Measurements from ENCODE around the gene NOS1AP. TPM values are rescaled to one million over a fixed set of nuclear protein-coding genes. Genes with fewer than 3 reads are reported as not detected.

NOS1AP gene
- polyA plus RNA-seq, 1 of the 3 experiments (the other 2 are of a cell fraction), result 0.03 TPM

DNA sequence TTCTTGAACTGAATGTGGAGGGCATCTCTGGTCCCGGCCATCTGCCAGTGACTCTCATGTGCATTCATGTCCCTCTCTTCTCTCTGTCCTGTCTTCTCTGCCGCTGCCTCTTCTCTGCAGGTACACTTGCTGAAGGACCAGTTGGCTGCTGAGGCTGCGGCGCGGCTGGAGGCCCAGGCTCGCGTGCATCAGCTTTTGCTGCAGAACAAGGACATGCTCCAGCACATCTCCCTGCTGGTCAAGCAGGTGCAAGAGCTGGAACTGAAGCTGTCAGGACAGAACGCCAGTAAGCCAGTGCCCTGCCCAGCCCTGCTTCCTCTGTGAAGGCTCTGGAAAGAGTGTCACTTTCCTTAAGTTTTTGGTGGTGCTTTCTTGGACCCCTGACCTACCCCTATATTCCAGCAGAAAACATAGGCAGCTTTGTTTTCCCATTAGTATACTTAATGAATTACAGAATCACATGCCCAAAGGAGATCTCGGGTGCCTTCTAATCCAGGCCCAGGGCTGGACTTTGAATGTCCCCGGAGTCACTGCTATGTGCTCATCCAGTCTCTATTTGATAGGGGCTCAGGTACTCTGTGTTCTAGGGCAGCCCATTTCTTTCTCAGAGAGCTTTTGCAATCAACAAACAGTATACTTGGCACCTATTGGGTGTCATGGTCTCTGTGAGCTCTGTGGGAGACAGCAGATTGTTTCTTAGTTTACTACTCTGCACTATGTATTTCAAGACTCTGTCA, 296.0 kb downstream of the NOS1AP start:
- Histone ChIP-seq H3K9ac (no peak overlapping the region), H3K4me3 (ENCODE audit: low read depth in 2 of 2, low read length in 1 of 2) (no peak overlapping the region), H3K9me2 (no peaks in the 10 kb centered on the region), H3K9me3 (no peaks in the 10 kb centered on the region), H3K27me3 (ENCODE audit: insufficient read depth) (no peaks in the 10 kb centered on the region), H3K27ac (ENCODE audit: low read depth in 2 of 2, low read length in 1 of 2) (no peak overlapping the region), H3K79me2 (ENCODE audit: insufficient read depth) (no peaks in the 10 kb centered on the region), H3K4me2 (no peak overlapping the region), H3K36me3 (replicated peaks in 1 of 2; ENCODE audit: control insufficient read depth in 1 of 2, insufficient read depth in 2 of 2, low read length in 1 of 2) (no peaks in the 10 kb centered on the region), H3K4me1 (ENCODE audit: control insufficient read depth in 1 of 2, insufficient read depth in 2 of 2, low read depth in 1 of 2, low read length in 1 of 2) (peaks cover 0 to 2% of the 10 kb centered on the region in 2 experiments; a peak in 1 of 4 replicates), H2AFZ (ENCODE audit: low read depth) (no peak overlapping the region), H3F3A (replicated peaks; ENCODE audit: insufficient read depth) (no peaks in the 10 kb centered on the region), H4K20me1 (ENCODE audit: insufficient read depth) (no peaks in the 10 kb centered on the region)
- ChIA-PET CTCF (interaction anchor here (0.8 to 3.4 kb wide), 5 partner anchors 8 to 309 kb away, joined by 3 to 26 read pairs (median 4); no protein-coding TSS in a partner anchor), POLR2A (no interaction called here)
- DNase-seq, result no peak
- WGBS (ENCODE audit: low lambda C conversion rate), result 77% methylated on average over 10 of the region's 10 CpGs
- TF ChIP-seq EZH2phosphoT487 (IDR thresholded peaks at IDR 0.05; ENCODE audit: borderline replicate concordance, low read depth), result no peak
- no peak for TF ChIP-seq MEF2A (IDR thresholded peaks at IDR 0.05; ENCODE audit: borderline replicate concordance, low read depth)
- TF ChIP-seq, protein P1, sequence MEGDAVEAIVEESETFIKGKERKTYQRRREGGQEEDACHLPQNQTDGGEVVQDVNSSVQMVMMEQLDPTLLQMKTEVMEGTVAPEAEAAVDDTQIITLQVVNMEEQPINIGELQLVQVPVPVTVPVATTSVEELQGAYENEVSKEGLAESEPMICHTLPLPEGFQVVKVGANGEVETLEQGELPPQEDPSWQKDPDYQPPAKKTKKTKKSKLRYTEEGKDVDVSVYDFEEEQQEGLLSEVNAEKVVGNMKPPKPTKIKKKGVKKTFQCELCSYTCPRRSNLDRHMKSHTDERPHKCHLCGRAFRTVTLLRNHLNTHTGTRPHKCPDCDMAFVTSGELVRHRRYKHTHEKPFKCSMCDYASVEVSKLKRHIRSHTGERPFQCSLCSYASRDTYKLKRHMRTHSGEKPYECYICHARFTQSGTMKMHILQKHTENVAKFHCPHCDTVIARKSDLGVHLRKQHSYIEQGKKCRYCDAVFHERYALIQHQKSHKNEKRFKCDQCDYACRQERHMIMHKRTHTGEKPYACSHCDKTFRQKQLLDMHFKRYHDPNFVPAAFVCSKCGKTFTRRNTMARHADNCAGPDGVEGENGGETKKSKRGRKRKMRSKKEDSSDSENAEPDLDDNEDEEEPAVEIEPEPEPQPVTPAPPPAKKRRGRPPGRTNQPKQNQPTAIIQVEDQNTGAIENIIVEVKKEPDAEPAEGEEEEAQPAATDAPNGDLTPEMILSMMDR (IDR thresholded peaks at IDR 0.05), result no peak
- TF ChIP-seq USF1 (IDR thresholded peaks at IDR 0.05; ENCODE audit: borderline replicate concordance, low read depth), result no peak
- TF ChIP-seq, protein P2, sequence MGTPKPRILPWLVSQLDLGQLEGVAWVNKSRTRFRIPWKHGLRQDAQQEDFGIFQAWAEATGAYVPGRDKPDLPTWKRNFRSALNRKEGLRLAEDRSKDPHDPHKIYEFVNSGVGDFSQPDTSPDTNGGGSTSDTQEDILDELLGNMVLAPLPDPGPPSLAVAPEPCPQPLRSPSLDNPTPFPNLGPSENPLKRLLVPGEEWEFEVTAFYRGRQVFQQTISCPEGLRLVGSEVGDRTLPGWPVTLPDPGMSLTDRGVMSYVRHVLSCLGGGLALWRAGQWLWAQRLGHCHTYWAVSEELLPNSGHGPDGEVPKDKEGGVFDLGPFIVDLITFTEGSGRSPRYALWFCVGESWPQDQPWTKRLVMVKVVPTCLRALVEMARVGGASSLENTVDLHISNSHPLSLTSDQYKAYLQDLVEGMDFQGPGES (IDR thresholded peaks at IDR 0.05; ENCODE audit: low read depth, low read length), result no peak
- no peak for TF ChIP-seq GATA2 (CRISPR knock-in tag; IDR thresholded peaks at IDR 0.05)
- no peak for TF ChIP-seq POLR2AphosphoS5 (IDR thresholded peaks at IDR 0.05; ENCODE audit: low read depth, low read length)
- no peak for TF ChIP-seq NRF1 (IDR thresholded peaks at IDR 0.05; ENCODE audit: low read depth, low read length)
- TF ChIP-seq, protein P3, sequence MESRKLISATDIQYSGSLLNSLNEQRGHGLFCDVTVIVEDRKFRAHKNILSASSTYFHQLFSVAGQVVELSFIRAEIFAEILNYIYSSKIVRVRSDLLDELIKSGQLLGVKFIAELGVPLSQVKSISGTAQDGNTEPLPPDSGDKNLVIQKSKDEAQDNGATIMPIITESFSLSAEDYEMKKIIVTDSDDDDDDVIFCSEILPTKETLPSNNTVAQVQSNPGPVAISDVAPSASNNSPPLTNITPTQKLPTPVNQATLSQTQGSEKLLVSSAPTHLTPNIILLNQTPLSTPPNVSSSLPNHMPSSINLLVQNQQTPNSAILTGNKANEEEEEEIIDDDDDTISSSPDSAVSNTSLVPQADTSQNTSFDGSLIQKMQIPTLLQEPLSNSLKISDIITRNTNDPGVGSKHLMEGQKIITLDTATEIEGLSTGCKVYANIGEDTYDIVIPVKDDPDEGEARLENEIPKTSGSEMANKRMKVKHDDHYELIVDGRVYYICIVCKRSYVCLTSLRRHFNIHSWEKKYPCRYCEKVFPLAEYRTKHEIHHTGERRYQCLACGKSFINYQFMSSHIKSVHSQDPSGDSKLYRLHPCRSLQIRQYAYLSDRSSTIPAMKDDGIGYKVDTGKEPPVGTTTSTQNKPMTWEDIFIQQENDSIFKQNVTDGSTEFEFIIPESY (IDR thresholded peaks at IDR 0.05; ENCODE audit: borderline replicate concordance, low read depth), result no peak
- no peak for TF ChIP-seq RCOR1 (IDR thresholded peaks at IDR 0.05; ENCODE audit: low read length)
- no peak for TF ChIP-seq SMC3 (IDR thresholded peaks at IDR 0.05; ENCODE audit: low read depth, low read length)

All from SK-N-SH (cell line).